K562 (cell line): ENCODE results near the gene LIX1L. TPM values are rescaled to one million over a fixed set of nuclear protein-coding genes. Genes with fewer than 3 reads are reported as not detected.

Experiments
- ARID3B ChIP-seq: fragments of 250-450 bp; sonication (Bioruptor Pico); IDR thresholded peaks from 2 replicates; pipeline ENCODE4 v1.4.0; 2020; ENCODE audit warnings: borderline replicate concordance
- CEBPZ ChIP-seq: fragments of 150-350 bp; IDR thresholded peaks from 2 replicates; pipeline ENCODE4 v1.6.1; 2014; ENCODE audit warnings: low read depth, mild to moderate bottlenecking, low read length, borderline replicate concordance
- CREB3L1 ChIP-seq: fragments of 450-650 bp; IDR thresholded peaks from 2 replicates; pipeline ENCODE4 v1.6.1; 2014; ENCODE audit warnings: low read depth, mild to moderate bottlenecking, moderate library complexity, borderline replicate concordance
- FOSL1 ChIP-seq: fragments of 200-800 bp; sonication (Bioruptor generic); conservative IDR thresholded peaks from 2 replicates; pipeline ENCODE4 v1.6.1; 2016; ENCODE audit warnings: missing genetic modification characterization, missing compliant biosample characterization
- L3MBTL2 ChIP-seq: fragments of 450-650 bp; IDR thresholded peaks from 2 replicates; pipeline ENCODE4 v1.6.1; 2016; ENCODE audit warnings: mild to moderate bottlenecking, moderate library complexity
- PCBP1 ChIP-seq: fragments of 200-400 bp; formaldehyde crosslinking; IDR thresholded peaks from 2 replicates; pipeline ENCODE4 v1.6.1; 2018; ENCODE audit warnings: mild to moderate bottlenecking, low read depth, low read length; ENCODE audit not compliant: poor library complexity, severe bottlenecking
- PCBP2 ChIP-seq: fragments of 200-400 bp; formaldehyde crosslinking; IDR thresholded peaks from 2 replicates; pipeline ENCODE4 v1.6.1; 2018; ENCODE audit warnings: low read length, low read depth, mild to moderate bottlenecking, moderate library complexity; ENCODE audit not compliant: poor library complexity, severe bottlenecking
- PML ChIP-seq: IDR thresholded peaks from 2 replicates; pipeline ENCODE4 v1.6.1; 2012; ENCODE audit warnings: low read length, inconsistent platforms
- RBM25 ChIP-seq: fragments of 200-400 bp; formaldehyde crosslinking; IDR thresholded peaks from 2 replicates; pipeline ENCODE4 v1.6.1; 2018; ENCODE audit warnings: low read length, low read depth, moderate library complexity; ENCODE audit not compliant: severe bottlenecking
- SMAD1 ChIP-seq: fragments of 150-350 bp; IDR thresholded peaks from 2 replicates; pipeline ENCODE4 v1.6.1; 2014; ENCODE audit warnings: low read length, low read depth; ENCODE audit not compliant: partially characterized antibody
- ZBTB9 ChIP-seq: fragments of 450-650 bp; formaldehyde crosslinking; IDR thresholded peaks from 2 replicates; pipeline ENCODE4 v1.4.0; 2020; ENCODE audit warnings: mild to moderate bottlenecking, moderate library complexity
- ZNF175 ChIP-seq: fragments of 200-800 bp; sonication (Bioruptor generic); IDR thresholded peaks from 2 replicates; pipeline ENCODE4 v1.6.1; 2016; ENCODE audit warnings: low read depth, mild to moderate bottlenecking, missing genetic modification characterization, missing compliant biosample characterization
- ZNF609 ChIP-seq: sonication (generic); formaldehyde crosslinking; IDR thresholded peaks from 2 replicates; pipeline ENCODE4 v1.8.1; 2023; ENCODE audit warnings: missing genetic modification reagents, mild to moderate bottlenecking, borderline replicate concordance
- polyA plus RNA-seq, 8 experiments: library from polyadenylated mRNA; depleted of rRNA in 4 of 8; stranded (reverse) in 5 of 8; unstranded in 3 of 8; fragments of >200 nt; fragmentation: Nextera tagmentation in 2 of 8; fragmentation: Illumina TruSeq in 1 of 8; extraction: Ambion mirVana in 2 of 8; extraction: Trizol in 1 of 8; gene quantifications; 2 replicates each; pipeline versions ENCODE4 v1.2.1 to v1.2.3, GENCODE V29; 2011 to 2014; ENCODE audit warnings: inconsistent platforms in 1 of 8, missing spikeins in 1 of 8
- total RNA-seq, 7 experiments: library from RNA; depleted of rRNA in 6 of 7; stranded (reverse); fragments of >200 nt in 6 of 7; fragmentation: Illumina TruSeq in 2 of 7; extraction: Trizol in 2 of 7; gene quantifications; 2 replicates each; pipeline versions ENCODE4 v1.2.1 to v1.2.3, GENCODE V29; 2011 to 2021; ENCODE audit warnings: low replicate concordance in 1 of 7

The LIX1L gene
- total and polyA plus RNA-seq, 9 of the 15 experiments (the other 6 are each of a cell fraction or from before 2014, with no cell fraction given) = 4.6 to 26.5 (median 12.5) TPM

- TF ChIP-seq ARID3B (CRISPR knock-in tag) (no peak), CEBPZ (no peak), PCBP2 (no peak), PML (peak; percentile 59; the same call in 1 of the 2 replicates), SMAD1 (peak; percentile 32), ZNF609 (CRISPR knock-in tag) (no peak), PCBP1 (no peak), ZBTB9 (peak; percentile 98), ZNF175 (peak; percentile 67; the same call in 1 of the 2 replicates), L3MBTL2 (no peak), CREB3L1 (no peak), FOSL1 (no peak; the same call in 1 of the 2 replicates), RBM25 (no peak)
These were observed 34.1 kb upstream of the LIX1L start (continued) for GRCh38 chr1:145991735-145992412.
